ENCODE measurements around the gene TFAP2E. TPM values are rescaled to one million over a fixed set of nuclear protein-coding genes. Genes with fewer than 3 reads are reported as not detected.
A peak's percentile ranks its signal among the peaks of the same experiment; 100 is the strongest.

TFAP2E gene
- total RNA-seq, 1 experiment from 2014 or later: 0.96 TPM

DNA sequence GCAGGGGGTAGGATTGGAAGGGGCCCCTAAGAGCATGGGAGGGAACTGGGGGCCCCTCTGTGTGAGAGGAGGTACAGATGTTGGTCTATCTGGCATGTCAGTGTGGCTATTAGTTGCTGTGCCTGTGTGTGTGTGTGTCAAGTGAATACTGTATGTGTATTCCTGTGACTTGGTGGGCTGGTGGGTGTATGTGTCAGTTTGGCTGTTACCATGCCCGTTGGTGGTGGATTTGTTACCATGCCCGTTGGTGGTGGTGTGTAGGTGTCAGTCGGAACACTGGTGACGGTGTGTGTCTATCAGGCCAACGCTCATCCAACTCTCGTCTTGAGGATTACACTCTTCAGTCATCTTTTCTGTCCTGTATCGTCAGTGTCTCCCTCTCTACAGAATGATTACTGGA is 22.6 kb downstream of the TFAP2E start:
- no peak for DNase-seq (ENCODE audit: low read depth)

DNA sequence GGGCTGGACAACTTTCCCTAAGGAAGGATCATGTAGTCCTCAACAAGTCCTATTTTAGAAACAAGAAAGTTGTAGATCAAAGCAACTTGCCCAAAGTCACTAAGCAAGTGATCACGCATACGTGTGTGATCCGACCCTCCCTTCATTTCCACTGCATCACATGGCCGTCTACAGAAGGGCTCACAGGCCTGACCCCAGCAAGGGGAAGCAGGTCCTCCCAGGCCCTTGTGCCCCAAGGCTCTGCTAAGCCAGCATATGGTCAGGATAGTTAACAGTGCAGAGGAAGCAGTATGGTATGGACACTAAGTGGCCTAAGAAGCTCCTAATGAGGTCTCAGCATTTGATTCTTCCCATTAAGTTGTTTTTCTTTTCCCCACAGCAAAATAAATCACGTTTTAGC is 24.8 kb downstream of the TFAP2E start:
- DNase-seq (ENCODE audit: low read depth): no peak

DNA sequence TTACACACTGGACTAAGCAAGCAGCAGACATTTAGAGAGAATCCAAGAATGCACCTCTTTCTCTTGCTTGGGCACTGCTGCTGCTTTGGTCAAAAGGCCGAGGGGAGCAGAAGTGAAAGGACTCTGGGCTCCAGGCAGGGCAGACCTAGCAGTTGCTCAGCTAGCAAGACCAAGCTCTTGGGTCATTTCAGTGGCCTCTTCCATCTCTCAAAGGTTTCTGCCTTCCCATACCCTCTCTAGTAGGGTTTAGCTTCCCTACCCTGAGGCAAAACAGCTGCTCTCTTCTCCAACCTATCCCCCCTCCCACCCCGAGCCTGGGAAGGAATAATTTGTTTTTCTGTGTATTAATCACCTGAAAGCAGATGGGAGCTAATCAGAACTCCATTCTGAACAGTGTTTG is 25.8 kb downstream of the TFAP2E start:
- peak; percentile 83 for DNase-seq (ENCODE audit: low read depth)

DNA sequence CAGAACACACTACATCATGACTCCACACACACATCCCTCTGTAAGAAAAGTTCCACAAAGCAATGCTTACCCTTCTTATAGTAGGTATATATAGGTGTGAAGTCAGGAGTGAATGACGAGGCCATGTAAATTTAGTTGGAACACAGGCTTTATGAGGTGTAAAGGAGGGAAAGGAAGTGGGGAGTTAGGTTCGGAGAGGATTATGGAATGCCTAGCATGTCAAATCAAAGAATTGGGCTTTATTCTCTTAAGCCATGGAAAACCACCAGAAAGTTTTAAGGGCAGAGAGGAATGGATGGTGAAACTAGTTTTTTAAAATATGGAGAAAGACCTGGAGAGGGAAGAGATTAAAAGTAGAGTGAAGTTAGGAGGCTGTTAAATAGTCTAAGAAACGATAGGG is 26.3 kb downstream of the TFAP2E start:
- DNase-seq (ENCODE audit: low read depth): no peak

DNA sequence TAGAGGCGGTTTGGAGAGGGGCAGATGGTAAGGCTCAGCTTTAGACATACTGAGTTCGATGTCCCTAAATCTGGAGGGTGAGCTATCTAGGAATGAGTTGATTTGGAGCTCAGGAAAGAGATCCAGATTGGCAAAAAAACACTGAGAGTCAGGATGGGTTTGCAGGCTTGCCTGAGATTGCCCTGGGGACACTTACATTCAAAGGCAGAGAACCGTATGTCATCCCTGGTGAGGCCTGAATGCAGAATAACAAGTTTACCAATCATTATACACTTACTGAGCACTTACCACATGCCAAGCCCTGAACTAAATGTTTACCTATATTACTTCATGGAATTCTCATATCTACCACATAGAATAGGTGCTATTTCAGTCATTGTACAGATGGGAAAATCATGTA is 27.5 kb downstream of the TFAP2E start:
- DNase-seq (ENCODE audit: low read depth): no peak

DNA sequence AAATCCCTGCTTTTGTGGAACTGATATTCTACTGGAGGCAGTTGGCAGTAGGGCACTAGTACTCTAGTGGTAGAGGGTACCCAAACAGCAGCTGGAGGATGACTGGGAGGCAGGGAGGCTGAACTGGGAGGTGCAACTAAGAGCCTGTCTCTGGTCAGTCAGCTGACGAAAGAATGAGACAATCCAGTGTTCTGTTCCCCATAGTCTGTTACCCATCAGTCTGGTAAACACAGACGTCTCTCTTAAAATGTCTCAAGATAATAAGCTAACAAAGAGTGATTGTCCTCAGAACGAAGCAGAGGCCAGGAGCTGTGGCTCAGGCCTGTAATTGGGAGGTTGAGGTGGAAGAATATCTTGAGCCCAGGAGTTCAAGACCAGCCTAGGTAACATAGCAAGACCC is 30.4 kb downstream of the TFAP2E start:
- DNase-seq (ENCODE audit: low read depth): peak; percentile 39

DNA sequence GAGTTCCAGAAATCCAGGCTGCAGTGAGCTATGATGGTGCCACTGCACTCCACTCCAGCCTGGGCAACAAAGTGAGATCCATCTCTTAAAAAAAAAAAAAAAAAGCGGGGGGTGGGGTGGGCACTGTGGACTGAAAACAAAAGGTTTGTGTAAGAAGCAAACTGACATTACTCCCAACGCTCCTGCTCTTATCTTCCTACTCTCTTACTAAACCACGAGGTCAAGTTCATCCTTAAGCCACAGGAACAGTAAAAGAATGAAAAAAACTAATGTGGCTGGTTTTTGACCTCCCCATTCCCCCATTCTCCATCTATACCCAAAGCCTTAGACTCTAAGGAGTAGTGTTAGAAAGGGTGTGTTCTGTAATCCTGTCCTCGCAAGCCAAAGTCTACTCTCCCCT is 30.8 kb downstream of the TFAP2E start:
- no peak for DNase-seq (ENCODE audit: low read depth)

DNA sequence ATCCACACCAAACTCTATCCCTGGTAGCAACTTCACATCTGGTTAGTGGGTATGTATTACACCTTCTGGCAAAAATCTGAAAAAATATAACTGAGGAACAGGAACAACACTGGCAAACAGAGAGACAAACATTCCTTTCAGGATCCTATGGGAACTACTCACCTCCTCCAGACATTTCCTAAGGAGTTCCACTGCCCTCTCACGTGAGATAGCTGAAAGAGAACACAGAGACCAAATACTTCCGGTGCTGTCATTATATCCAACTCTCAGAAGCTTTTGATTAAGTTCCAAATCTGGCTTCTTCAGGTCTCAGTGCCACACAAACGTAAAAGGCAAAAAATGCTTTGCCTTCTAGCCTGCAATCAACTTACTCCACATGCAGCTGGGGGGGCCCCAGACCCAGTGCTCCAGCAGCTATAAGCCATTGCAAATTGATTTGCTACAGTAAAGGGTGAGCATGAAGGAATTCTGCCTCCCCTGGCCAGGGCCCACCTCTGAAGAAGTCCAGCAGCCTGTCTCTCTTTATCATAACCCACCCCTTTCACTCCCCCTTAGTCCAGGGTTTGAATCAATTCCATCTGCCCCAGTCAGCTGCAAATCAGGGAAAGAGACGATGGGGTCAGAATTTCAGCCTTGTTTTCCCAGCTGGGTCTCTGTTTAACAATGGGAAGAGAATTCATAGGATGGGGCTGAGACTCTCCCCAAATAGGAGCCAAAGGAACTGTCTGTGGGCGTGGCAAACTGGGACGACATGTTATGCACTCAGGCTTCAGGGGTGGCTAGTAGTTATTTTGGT is 32.2 kb downstream of the TFAP2E start:
- peak; percentile 55 for DNase-seq (ENCODE audit: low read depth)

DNA sequence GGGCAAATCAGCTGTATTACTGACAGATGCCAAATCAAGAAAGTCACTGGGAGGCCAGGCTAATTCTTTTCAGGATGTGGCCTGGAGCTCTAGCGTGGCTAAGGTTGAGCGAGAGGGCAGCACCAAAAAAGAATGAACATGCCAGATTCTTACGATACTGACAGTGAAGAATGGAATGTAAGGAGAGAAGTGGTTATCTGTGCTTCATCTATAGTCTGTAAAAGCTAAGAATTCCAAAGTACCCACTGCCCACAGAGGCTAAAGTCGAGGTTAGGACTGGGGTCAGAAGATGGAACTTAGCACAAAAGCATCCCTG is 32.7 kb downstream of the TFAP2E start:
- peak; percentile 89 for DNase-seq (ENCODE audit: low read depth)

DNA sequence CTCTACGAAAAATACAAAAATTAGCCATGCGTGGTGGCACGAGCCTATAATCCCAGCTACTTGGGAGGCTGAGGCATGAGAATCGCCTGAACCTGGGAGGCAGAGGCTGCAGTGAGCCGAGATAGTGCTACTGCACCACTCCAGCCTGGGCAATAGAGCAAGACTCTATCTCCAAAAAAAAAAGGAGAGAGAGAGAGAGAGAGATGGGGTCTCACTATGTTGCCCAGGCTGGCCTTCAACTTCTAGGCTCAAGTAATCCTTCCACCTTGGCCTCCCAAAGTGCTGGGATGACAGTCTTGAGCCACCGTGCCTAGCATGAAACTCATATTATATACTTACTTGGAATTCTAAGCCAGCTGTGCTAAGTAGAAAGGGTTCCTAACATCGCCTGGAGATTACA is 38.5 kb downstream of the TFAP2E start:
- DNase-seq (ENCODE audit: low read depth): no peak

DNA sequence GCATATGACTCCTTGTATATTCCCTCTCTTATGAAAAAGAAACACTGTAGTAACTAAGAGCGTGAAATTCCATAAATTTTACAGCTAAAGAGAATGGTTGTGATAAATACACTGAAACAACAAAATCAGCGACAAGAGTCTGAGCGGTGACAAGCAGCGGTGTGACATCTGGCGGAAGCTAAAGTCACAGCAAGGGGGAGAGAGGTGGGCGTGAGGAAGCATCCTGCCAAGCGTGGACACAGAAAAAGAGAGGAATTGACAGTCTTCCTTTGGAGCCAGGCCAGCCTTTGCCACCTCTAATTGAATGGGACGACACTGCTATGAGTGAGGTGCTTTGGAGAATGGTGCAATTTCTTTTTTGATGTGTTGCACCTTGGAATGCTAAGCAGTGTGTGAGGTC is 42.3 kb downstream of the TFAP2E start:
- no peak for DNase-seq (ENCODE audit: low read depth)

DNA sequence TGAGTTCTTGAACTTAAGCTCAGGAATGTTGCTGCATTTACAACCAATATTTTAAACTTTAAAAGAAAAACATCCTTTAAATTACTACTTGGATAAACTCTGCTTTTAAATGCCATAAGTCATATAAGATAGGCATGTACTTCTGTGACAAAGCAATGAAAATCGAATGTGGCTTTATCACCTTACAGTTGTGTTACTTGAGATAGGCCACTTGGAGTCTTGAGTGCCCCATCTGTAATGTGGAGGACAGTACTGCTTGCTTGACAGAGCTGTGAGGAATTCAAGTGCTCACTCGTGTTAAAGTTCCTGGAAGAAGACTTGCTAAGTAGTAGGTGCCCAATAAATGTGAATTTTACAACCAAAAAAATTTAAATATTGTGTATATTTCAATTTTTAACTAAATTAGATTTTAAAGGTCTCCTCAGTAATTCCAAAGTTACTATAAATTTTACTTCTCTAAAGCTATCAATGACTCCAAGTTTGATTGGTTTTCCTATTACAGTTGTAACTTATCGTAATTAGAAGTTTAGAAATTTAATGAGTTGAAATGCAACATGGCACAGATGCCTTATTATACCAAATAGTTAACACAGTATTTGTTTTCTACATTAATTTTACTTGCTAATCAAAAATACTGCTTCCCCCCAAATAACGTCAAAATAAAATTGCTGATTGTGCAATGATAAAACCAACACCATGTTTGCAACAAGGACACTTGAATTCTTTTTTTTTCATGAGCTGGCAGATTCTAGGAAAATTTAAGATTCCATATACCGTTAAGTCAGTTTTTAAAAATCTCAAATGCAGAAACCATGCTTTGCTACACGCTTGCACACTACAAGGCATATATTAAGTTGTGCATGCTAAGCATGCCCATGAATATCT is 46.4 kb downstream of the TFAP2E start:
- no peak for DNase-seq (ENCODE audit: low read depth)

DNA sequence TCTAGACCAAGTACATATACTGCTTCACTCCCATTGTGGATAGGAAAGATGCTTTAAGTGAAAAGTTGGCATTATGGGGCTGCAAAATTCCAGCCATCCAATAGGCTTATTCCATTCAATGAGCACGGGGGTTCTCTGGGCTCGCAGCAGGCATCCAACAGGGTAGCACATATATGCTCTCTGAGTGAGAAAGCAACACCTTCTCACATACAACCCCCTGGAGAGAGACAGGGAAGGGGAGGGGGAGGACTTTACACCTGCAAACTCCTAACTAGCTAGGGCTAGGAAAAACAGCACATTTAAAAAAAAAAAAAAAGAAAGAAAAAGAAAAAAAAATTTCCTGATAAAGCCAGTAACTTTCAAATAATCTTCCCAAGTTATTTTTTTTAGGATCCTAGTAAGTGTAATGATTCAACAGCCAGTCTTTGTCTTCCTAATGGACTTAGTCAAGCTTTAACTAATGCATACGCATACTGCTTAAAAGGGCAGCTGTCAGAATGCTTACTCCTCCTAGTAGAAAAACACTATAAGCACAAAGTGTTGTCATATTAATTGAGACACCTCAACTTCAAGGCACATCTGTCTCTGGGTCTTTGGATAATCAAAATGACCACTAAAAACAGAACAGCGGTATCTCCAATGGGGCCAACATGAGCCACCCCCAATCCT is 49.5 kb downstream of the TFAP2E start:
- DNase-seq (ENCODE audit: low read depth): no peak

DNA sequence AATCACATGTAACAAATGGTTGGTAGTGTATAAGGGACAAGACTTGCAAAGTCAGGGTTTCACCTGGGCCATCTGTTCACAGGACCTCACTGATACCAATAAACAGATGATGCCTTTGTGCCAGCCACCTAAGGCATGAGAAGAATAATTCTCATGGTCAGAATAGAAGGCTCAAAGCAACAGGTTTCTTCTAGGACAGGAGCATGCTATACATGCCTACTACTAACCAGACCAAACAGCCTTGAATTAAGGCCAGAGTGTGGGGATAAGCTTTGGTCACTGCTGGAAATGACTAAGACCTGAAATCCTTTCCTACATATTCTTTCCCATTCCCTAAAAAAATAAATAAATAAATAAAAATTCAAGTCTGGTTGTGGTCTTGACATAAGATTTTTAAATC is 50.7 kb downstream of the TFAP2E start:
- no peak for DNase-seq (ENCODE audit: low read depth)

DNA sequence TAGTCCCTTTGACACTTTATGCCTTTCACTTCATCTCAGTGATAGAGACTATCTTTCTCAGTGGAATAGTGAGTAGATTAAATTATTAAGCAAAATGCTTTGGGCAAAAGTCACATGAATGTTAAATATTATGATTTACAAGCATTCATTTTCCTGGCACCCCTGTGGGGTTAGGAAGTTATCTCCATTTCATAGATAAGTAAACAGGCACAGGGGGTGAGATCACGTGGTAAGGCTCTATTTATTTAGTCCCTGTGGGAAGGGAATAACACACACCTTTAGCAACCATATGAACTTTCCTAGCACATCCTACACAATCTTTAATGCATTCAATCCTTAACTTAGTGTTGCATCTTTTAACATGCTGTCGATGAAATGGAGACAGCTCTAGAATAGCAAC is 55.9 kb downstream of the TFAP2E start:
- DNase-seq (ENCODE audit: low read depth): no peak

DNA sequence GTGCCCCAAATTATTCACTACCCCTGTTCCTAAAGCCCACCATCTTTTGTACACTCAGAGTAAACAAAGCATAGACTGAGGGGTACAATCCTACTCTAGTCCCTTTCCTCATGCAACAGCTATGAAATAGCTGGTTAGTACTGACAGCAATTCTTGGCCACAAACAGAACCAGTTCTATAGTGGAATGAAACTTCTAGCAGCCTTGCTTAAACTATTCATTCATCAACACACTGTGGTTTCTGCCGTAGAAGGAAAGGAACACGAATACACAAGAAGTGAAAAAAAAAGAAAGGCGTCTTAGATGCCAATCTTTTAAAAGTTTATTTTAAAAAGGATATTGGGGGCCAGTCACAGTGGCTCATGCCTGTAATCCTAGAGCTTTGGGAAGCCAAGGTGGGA is 58.3 kb downstream of the TFAP2E start:
- no peak for DNase-seq (ENCODE audit: low read depth)

DNA sequence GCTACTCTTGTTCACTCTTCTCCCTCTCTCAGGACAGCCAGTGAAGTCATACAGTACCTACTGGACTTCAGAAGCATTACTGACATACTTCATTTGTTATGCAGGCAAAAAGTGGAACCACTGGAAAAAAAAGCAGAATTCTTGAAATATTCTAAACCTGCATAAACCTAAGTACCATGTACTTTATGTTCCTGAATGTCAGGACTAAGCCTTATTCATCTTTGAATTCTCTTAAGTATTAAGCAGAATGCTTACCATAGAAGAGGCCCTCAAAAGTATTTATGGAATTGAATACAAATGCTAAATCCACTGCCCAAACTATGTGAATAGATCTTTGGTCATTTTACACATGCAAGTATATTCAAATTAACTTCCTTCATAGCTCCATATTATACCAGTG is 60.4 kb downstream of the TFAP2E start:
- no peak for DNase-seq (ENCODE audit: low read depth)

DNA sequence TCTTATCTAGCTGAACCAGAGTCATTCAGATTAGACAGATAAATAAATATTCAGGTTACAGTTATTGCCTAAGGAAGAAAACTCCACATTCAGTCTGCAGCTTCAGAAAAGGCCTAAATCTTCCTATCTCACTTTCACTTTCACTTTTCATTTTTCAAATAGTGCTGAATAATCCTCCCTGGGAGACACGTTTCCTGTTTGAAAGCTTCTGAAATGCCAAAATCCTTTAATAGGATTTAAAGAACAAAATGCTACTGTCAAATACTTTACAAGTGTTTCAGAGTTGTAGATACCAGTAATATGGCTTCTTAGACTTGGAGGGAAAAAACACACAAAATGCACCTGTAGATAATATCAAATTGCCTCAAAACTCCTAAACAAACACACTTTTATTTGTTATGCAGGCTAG is 64.3 kb downstream of the TFAP2E start:
- DNase-seq (ENCODE audit: low read depth): peak; percentile 67

DNA sequence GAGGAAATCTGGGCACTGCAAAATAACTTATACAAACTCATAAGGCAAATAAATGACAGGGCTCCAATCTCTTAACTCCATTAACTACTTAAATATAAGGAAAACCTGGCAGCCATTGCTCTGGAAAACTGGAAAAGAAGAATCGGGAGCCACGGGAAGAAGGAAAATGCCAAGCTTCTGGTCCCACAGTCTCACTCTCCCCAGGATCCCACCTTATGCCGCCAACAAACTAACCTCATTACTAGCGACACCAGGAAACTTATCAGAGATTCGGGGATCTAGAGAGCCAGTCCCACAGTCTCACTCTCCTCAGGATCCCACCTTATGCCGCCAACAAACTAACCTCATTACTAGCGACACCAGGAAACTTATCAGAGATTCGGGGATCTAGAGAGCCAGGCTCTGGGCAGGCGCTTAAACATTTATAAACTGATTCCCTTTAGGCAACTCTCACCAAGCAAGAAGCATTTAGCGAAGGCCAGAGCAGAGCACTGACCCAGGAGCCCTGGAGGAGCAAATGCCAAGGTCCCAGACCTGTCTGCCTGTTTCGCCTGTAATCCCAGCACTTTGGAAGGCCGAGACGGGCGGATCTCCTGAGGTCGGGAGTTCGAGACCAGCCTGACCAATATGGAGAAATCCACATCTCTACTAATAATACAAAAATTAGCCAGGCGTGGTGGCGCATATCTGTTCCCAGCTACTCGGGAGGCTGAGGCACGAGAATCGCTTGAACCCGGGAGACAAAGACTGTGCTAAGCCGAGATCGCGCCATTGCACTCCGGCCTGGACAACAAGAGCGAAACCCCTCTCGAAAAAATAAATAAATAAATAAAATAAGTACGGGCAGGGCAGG is 67.5 kb downstream of the TFAP2E start:
- DNase-seq (ENCODE audit: low read depth): peak; percentile 9

DNA sequence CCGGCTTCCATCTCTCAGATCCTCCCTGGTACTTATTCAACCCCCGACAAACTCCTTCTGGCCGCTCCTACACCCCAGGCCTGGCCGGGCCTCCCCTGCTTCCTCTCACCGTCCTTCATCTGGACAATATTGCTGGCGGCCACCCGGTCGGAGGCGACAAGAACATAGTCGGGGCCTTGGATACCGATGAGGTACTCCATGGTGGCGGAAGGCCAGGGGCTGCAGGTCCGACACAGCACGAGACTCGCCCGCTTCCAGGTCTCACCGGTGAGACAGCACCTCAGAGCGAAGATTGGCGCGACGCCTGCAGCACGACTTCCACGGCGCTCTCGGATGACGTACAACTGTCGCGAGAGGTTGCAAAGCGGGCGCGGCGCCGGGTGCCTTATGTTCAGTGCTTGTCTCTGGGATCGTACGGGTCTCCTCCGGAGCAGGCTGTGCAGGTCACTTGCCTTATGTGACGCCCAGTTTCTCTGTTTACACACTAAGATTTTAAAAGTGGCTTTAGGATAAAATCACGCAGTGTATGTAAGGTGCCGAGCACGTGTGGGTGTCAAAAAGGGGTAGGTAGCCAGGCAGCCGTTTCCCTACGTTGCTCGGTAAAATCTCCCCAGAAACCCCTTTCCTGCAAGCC is 68.2 kb downstream of the TFAP2E start, which contains the start of gene PSMB2:
Gene PSMB2, minus strand, starts transcription at position 294 of the 634 bp plus-strand sequence. Its CDS starts 94 bp downstream, at position 200.
- peak; percentile 94 for DNase-seq (ENCODE audit: low read depth)

DNA sequence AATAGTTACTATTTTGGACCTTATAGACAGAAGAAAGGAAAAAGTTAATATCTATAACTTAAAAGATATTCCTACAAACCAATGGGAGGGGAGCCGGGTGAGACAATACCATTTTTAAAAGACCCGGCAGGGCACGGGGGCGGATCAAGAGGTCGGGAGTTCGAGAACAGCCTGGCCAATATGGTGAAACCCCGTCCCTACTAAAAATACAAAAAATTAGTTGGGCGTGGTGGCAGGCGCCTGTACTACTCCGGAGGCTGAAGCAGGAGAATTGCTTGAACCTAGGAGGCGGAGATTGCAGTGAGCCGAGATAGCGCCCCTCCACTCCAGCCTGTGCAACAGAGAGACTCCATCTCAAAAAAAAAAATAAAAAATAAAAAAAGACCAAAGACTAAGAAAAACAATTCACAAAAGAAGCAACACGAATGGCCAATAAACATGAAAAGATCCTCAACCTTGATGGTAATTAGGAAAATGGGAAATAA is 69.4 kb downstream of the TFAP2E start:
- peak; percentile 49 for DNase-seq (ENCODE audit: low read depth)
